ENCODE measurements around the gene EIF4G1.

EIF4G1 gene

DNA sequence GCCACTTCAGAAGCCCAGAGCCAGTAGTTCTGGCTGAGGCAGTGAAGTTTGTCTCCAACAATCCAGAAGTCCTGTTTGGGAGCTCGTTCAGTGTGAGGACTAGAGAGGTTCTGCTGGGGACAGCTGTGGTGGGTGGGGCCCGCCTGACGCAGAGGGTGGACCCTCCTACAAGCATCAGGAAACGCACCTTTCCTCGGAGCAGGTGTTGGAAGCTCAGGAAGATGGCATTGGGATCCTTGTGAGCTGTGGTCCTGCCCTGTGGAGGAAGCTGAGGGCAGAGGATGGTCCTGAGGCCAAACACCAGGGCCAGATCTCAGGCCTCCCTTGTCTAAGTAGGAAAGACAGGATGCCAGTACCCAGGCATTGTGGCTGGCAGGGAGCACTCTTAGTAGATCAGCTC lies 58.5 kb downstream of the EIF4G1 start:
- DNase-seq = no peak

DNA sequence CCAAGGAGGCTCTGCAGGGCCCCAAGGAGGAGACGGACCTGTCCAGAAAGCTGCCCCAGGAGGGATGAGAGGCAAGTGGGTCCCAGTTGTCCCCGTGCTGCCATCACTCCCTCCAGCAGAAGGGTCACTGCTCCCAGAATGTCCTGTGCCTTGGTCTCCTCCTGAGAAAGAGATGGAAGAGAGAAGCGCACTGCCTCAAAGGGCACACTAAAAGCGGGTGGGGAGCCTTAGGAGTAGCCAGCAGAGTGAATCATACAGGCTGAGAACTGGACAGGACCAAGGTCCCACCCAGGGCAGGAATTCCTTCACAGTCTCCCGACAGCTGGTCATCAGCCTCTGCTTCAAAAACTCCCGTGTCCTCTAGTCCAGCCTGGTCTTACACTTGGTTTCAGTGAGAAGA lies 59.0 kb downstream of the EIF4G1 start:
- DNase-seq = no peak

DNA sequence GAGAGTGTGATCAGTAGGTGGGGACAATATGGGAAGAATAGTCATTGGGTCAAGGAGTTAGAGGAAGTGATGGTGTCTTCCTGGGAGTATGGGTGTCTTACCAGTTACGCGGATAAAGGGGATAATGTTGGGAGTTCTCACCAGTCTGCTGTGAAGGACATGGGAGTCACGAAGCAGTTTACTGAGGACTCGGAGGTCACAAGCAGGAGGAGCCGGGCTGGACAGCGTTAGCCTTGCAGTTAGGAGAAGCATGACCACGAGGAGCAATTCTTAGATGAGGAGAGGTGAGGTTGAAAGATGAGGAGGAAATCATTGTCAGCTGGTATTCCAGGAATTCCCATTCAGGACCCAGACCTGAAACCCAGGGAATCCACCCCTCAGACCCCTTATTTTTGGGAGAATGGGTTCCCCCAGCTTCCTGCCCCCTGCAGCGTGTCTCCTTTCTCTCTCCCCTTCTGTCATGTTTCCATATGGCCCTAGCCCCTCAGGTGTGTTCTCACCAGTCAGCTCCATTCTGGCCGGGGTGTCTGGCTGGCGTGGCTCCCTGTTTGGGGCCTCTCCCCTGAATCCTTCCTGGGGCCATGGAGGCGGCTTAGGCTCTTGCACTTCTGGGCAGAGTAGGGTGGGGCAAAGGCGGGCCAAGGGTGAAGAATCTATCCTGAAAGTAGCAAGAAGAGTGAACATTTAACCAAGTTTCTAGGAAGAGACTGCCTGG lies 61.5 kb downstream of the EIF4G1 start:
- no peak for DNase-seq

DNA sequence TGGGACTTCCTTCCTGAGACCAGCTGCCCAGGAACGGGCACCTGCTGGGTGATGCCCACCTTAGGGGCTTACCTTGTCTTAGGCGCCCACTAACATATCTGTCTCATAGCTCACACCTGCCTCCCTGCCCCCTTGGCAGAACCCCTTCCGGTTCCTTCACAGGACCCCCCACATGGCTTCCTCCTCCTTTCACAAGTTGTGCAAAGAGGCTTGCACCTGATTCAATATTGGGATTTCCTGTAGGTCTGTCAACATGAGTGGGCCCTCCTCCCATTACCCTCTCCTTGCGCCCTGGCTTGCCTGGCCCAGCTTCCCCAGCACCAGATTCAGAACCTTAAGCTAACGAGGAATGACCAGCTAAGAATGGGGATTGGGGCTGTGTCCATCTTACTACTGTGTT lies 63.0 kb downstream of the EIF4G1 start:
- no peak for DNase-seq

DNA sequence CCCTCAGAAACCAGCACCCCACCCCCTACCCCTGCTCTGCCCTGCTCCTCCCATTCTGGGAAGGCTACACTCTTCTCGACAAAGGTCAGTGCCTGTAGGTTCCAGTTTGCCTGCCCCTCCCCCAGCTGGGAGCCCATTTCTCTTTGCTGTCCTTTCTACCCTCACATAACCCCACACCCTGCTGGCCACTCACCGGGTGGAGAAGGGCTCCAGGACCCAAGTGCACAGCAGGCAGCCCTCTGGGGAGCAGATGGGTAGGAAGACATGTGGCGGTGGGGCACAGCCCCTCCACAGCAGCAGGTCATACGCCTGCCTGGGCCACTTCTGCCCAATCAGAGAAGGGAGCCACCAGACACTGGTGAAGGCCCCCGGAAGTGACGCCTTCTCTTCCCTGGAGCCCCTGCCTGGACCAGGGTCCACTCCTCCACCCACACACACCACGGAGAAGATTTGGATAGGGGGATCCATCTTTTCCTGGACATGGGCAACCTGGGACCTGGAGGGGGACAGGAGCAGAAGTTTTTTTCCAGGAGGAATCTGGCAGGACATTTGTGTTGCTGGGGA lies 63.6 kb downstream of the EIF4G1 start, which contains the start of gene THPO:
Gene THPO (minus strand): TSS at position 326 of the 564 bp plus-strand sequence. CDS start 1,948 bp downstream, outside the sequence.
- no peak for DNase-seq

DNA sequence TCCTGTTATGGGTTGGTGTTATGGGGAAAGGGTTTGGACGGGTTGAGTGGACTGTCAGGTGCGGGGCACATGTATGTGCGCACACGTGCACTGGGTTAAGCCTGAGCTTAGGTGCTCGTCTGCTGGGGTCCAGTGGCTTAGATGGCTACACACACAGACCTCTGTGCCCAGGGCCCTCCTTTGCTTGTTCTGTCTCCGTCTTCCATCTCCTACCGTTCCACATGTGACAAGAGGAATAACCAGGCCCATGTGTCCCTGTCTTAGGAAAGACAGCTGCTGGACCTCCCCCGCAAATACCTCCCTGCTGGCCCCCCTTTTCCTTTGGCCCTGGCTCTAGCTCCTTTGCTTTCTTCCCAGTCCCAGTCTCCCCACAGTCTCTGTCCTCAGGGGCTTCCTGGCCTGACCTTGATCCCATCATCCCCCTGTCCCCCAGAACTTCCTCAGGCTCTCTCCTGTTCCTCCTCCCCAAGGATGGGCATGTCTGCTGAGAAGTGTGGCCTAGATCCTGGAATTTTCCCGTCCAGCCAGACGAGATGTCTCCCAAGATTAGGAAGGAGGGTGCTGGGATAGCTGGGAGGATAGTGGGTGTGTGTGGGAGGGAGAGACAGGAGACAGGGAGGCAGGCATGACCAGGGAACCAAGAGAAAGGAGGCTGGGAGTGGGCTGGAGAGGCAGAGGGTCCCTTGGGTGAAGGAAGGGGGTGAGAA lies 64.4 kb downstream of the EIF4G1 start:
- no peak for DNase-seq

DNA sequence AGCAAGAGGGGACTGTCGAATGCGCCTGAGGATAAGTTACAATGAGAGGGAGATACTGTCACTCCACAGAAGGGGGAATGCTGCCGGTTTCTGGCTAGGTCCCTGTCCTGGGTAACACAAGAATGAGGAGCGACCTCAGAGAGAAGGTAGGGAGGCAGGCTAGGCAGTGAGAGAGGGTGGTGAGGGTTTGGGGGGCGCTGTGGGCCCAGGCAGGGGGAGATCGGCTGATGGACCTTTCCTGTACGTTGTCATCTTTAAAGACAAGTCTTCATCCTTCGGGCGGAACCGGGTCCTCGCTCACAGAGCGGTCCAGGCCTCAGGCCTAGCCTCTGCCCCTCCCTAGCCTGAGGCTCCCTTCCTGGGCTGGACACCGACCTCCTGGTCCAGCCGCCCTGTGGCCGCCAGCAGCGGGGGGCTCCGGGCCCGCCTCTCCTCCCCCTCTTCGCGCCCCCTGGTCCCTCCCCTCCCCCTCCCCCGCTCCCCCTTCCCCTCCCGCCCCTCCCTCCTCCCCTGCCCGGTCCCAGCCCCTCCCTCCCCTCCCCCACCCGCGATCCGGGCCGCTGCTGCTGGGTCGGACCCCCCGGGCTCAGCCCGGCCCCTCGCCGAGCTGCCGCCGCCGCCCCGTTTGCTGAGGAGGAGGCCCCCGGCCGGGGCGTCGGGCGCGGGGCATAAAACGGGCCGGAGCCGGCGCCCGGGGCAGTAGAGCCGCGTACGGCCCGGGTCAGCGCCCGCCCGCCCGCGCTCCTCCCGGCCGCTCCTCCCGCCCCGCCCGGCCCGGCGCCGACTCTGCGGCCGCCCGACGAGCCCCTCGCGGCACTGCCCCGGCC lies 65.2 kb downstream of the EIF4G1 start, which contains the start of gene CHRD:
Gene CHRD (plus strand): TSS at position 697 of the 827 bp plus-strand sequence. CDS start 265 bp downstream, outside the sequence.
- no peak for DNase-seq

DNA sequence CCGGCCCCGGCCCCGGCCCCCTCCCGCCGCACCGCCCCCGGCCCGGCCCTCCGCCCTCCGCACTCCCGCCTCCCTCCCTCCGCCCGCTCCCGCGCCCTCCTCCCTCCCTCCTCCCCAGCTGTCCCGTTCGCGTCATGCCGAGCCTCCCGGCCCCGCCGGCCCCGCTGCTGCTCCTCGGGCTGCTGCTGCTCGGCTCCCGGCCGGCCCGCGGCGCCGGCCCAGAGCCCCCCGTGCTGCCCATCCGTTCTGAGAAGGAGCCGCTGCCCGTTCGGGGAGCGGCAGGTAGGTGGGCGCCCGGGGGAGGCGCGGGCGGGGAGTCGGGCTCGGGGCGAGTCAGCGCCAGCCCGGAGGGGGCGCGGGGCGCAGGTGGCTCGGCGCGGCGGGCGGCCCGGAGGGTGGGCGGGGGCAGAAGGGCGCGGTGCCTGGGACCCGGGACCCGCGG lies 65.8 kb downstream of the EIF4G1 start:
- no peak for DNase-seq

DNA sequence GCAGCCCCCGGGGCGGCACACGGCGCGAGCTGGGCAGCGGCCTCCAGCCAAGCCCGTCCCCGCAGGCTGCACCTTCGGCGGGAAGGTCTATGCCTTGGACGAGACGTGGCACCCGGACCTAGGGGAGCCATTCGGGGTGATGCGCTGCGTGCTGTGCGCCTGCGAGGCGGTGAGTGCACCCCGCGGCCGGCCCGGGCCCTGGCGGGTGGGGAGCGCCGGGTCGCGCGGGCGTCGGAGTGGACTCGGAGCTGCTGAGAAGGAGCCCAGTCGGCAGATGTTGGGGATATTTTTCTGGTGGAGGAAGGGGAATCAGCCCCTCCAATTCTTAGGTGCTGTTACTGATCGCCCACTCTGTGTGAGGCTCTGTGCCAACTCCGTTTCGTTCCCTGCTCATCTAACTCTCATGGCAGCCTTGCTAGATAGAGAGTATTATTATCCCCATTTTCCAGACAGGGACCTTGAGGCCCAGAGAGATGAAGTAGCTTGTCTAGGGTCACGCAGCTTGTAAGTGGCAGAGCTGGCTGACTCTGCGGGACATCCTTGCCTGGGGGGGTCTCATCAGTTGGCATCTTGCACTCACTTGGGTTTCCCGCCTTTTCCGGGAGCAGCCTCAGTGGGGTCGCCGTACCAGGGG lies 66.3 kb downstream of the EIF4G1 start:
- no peak for DNase-seq

DNA sequence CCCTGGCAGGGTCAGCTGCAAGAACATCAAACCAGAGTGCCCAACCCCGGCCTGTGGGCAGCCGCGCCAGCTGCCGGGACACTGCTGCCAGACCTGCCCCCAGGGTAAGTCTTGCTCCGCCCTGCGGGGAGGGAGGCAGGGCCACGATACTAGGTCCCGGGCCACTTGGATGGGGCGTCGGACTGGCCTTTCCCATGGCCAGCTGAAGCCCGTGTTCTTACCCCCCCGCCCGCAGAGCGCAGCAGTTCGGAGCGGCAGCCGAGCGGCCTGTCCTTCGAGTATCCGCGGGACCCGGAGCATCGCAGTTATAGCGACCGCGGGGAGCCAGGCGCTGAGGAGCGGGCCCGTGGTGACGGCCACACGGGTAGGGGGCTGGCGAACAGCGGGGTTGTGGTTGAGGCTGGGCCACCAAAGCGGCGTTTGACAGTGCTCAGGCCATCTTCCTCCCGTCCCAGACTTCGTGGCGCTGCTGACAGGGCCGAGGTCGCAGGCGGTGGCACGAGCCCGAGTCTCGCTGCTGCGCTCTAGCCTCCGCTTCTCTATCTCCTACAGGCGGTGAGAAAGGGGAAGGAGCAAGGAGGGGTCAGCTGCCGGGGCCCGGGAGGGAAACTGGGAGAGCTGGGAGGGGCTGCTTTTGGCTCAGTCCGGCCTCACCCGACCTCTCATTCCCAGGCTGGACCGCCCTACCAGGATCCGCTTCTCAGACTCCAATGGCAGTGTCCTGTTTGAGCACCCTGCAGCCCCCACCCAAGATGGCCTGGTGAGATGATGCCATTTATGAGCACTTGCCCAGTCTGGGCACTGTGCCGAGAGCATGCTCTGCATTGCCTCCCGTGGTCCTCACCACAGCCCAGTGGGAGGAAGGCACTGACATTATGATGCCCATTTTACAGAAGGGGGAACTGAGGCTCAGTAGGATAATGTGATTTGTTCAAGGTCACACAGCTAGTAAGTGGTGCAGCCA lies 67.1 kb downstream of the EIF4G1 start:
- DNase-seq = no peak

DNA sequence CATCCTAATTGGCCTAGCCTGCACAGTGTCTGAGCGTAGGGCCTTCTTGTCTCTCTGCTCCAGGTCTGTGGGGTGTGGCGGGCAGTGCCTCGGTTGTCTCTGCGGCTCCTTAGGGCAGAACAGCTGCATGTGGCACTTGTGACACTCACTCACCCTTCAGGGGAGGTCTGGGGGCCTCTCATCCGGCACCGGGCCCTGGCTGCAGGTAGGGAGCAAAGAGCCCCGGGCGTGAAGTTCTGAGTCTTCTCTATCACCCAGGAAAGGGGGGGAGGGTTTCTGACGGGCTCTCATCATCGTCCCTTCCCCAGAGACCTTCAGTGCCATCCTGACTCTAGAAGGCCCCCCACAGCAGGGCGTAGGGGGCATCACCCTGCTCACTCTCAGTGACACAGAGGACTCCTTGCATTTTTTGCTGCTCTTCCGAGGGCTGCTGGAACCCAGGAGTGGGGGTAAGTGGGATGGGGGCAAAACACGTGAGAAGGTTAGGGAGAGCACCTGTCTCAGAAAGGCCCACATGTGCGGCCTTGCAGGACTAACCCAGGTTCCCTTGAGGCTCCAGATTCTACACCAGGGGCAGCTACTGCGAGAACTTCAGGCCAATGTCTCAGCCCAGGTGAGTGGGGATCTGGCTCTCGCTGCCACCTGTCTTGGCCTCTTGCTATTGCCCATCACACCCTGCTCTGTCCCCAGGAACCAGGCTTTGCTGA lies 68.1 kb downstream of the EIF4G1 start:
- DNase-seq = no peak

DNA sequence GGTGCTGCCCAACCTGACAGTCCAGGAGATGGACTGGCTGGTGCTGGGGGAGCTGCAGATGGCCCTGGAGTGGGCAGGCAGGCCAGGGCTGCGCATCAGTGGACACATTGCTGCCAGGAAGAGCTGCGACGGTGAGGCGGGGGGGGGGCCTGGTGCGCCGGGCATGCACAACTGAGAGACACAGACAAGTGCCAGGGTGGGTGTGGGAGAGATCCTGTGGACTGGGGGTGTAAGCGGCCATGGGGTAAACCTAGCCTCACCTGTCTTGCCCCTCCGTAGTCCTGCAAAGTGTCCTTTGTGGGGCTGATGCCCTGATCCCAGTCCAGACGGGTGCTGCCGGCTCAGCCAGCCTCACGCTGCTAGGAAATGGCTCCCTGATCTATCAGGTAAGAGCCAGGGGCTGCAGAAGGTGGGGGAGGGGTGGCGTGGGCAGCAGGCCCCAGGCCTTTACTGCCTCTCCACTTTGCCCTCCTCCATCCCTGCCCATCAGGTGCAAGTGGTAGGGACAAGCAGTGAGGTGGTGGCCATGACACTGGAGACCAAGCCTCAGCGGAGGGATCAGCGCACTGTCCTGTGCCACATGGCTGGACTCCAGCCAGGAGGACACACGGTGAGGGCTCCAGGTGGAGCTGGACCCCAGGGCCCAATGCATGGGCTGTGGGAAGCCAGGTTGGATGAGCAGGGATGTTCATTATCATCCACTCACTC lies 68.8 kb downstream of the EIF4G1 start:
- no peak for DNase-seq

DNA sequence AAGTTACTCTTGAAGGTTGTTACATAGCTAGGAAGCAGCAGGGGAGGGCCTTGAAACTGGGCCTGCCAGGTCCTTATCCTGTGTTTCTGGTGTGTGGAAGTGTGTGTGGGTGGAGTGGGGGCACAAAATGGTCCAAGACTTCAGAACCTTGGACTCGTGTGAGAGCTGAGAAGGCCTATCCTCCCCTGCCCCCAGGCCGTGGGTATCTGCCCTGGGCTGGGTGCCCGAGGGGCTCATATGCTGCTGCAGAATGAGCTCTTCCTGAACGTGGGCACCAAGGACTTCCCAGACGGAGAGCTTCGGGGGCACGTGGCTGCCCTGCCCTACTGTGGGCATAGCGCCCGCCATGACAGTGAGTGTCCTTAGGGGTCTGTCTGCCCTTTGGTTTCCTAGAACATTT lies 69.9 kb downstream of the EIF4G1 start:
- DNase-seq = no peak

Data from DMS79 treated with DMSO at 0.1 percent for 48 hours (cell line).